PC-9 (cell line): Measurements from ENCODE around the gene MATCAP1. TPM values are rescaled to one million over a fixed set of nuclear protein-coding genes. Genes with fewer than 3 reads are reported as not detected.

Experiments used
- BruUV-seq: library from RNA; stranded (reverse); fragments of 400-500 nt; replicated peaks from 2 replicates; lab custom pipeline; 2021; lab: Mats Ljungman, UMichigan
- CTCF ChIA-PET: fragments of 300-600 bp; sonication (Branson Sonifier 250); formaldehyde crosslinking; loops from one replicate; lab custom pipeline; 2022; ENCODE audit warnings: antibody characterized with exemption; lab: Charles Lee
- POLR2A ChIA-PET: fragments of 300-600 bp; sonication (Branson Sonifier 250); formaldehyde crosslinking; loops from one replicate; lab custom pipeline; 2022; ENCODE audit warnings: antibody characterized with exemption; ENCODE audit not compliant: unreplicated experiment; lab: Charles Lee
- DNase-seq, 2 experiments: peaks; one replicate each; pipeline versions ENCODE4 v3.0.0 to v3.0.0-alpha.2; 2015 to 2022; ENCODE audit warnings: mixed read lengths in 1 of 2
- H2AFZ ChIP-seq: fragments of 200-600 bp; sonication (generic); 2 replicates; pipeline ENCODE4 v1.8.1; 2017; ENCODE audit warnings: antibody characterized with exemption
- H3F3A ChIP-seq: fragments of 200-600 bp; sonication (generic); 2 replicates; pipeline ENCODE4 v1.8.1; 2017; ENCODE audit warnings: antibody characterized with exemption, mild to moderate bottlenecking, low read depth; ENCODE audit not compliant: insufficient read depth
- H3K27ac ChIP-seq: fragments of 200-600 bp; sonication (generic); 2 replicates; pipeline ENCODE4 v1.6.1; 2016; ENCODE audit warnings: mixed run types
- H3K27me3 ChIP-seq: fragments of 200-600 bp; sonication (generic); 2 replicates; pipeline ENCODE4 v1.6.1; 2016; ENCODE audit warnings: low read depth, mixed run types; ENCODE audit not compliant: insufficient read depth
- H3K36me3 ChIP-seq: fragments of 200-600 bp; sonication (generic); 2 replicates; pipeline ENCODE4 v1.6.1; 2016; ENCODE audit warnings: low read depth, mixed run types
- H3K4me1 ChIP-seq: fragments of 200-600 bp; sonication (generic); replicated peaks from 2 replicates; pipeline ENCODE4 v1.6.1; 2016; ENCODE audit warnings: mixed run types; ENCODE audit not compliant: insufficient read depth
- H3K4me2 ChIP-seq: fragments of 200-600 bp; sonication (generic); 2 replicates; pipeline ENCODE4 v1.6.1; 2017; ENCODE audit warnings: mixed run types
- H3K4me3 ChIP-seq: fragments of 200-600 bp; sonication (generic); 2 replicates; pipeline ENCODE4 v1.6.1; 2016; ENCODE audit warnings: mixed run types
- H3K79me2 ChIP-seq: fragments of 200-600 bp; sonication (generic); 2 replicates; pipeline ENCODE4 v1.6.1; 2017; ENCODE audit warnings: low read depth, mixed run types
- H3K9me2 ChIP-seq: fragments of 200-600 bp; sonication (generic); 2 replicates; pipeline ENCODE4 v1.8.1; 2017; ENCODE audit warnings: mild to moderate bottlenecking; ENCODE audit not compliant: insufficient read depth
- H3K9me3 ChIP-seq: fragments of 200-600 bp; sonication (generic); 2 replicates; pipeline ENCODE4 v1.8.1; 2016; ENCODE audit warnings: low read depth; ENCODE audit not compliant: insufficient read depth
- H4K20me1 ChIP-seq: fragments of 200-600 bp; sonication (generic); 2 replicates; pipeline ENCODE4 v1.8.1; 2017; ENCODE audit not compliant: insufficient read depth
- EZH2 ChIP-seq: fragments of 200-600 bp; sonication (generic); IDR thresholded peaks from 2 replicates; pipeline ENCODE4 v1.8.0; 2017; ENCODE audit warnings: antibody characterized with exemption, low read depth
- intact Hi-C: fragments of 100-400 bp; cut with micrococcal nuclease; formaldehyde crosslinking; loops from one replicate; pipeline ENCODE4 v1.10.0; 2022; ENCODE audit not compliant: unreplicated experiment
- total RNA-seq: library from RNA; stranded (reverse); gene quantifications from 2 replicates; pipeline ENCODE4 v1.2.3, GENCODE V29; 2021
- TF ChIP-seq, protein P1 (sequence below): fragments of 200-600 bp; sonication (generic); conservative IDR thresholded peaks from 2 replicates; pipeline ENCODE4 v1.6.1; 2017; ENCODE audit warnings: mixed run types, antibody characterized with exemption, mild to moderate bottlenecking, moderate library complexity

The MATCAP1 gene
- total RNA-seq, 1 experiment from 2014 or later, result 24.6 TPM

DNA sequence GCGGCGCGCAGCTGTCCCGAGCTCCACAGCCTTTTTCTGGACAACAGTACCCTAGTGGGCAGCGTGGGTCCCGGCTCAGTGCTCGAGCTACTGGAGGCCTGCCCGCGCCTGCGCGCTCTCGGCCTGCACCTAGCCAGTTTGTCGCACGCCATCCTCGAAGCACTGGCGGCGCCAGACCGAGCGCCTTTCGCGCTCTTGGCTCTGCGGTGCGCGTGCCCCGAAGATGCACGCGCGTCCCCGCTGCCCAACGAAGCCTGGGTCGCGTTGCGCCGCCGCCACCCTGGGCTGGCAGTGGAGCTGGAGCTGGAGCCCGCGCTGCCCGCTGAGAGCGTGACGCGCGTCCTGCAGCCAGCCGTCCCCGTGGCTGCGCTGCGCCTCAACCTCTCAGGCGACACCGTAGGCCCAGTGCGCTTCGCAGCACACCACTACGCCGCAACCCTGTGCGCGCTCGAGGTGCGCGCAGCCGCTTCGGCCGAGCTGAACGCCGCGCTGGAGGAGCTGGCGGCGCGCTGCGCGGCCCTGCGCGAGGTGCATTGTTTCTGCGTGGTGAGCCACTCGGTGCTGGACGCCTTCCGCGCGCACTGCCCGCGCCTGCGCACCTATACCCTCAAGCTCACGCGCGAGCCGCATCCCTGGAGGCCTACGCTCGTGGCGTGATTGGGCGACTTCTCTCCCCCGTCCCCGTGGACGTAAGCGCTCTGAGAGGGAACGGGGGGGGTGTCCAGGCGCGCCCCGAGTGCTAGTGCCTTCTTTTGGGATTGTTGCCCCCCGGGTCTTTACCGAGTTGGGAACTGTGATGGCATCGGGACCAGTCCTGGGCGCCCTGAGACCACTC, 20.4 kb downstream of the MATCAP1 start:
- H3K27ac ChIP-seq, result no peak overlapping the region
- H3K4me2 ChIP-seq, result no peak overlapping the region
- POLR2A ChIA-PET, result no interaction called here
- no peaks in the 10 kb centered on the region for H3K27me3 ChIP-seq
- H3K4me1 ChIP-seq, result peaks cover 5% of the 10 kb centered on the region
- H4K20me1 ChIP-seq, result no peaks in the 10 kb centered on the region
- H3F3A ChIP-seq, result peaks cover 9% of the 10 kb centered on the region; the same call in 1 of the 2 replicates
- H2AFZ ChIP-seq, result no peak overlapping the region
- no peaks in the 10 kb centered on the region for H3K36me3 ChIP-seq
- TF ChIP-seq EZH2, result no peak
- TF ChIP-seq, protein P1, sequence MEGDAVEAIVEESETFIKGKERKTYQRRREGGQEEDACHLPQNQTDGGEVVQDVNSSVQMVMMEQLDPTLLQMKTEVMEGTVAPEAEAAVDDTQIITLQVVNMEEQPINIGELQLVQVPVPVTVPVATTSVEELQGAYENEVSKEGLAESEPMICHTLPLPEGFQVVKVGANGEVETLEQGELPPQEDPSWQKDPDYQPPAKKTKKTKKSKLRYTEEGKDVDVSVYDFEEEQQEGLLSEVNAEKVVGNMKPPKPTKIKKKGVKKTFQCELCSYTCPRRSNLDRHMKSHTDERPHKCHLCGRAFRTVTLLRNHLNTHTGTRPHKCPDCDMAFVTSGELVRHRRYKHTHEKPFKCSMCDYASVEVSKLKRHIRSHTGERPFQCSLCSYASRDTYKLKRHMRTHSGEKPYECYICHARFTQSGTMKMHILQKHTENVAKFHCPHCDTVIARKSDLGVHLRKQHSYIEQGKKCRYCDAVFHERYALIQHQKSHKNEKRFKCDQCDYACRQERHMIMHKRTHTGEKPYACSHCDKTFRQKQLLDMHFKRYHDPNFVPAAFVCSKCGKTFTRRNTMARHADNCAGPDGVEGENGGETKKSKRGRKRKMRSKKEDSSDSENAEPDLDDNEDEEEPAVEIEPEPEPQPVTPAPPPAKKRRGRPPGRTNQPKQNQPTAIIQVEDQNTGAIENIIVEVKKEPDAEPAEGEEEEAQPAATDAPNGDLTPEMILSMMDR, result no peak
- intact Hi-C loops, result no loop called here
- peaks cover 9% of the 10 kb centered on the region for H3K79me2 ChIP-seq
- BruUV-seq, result no TSS peak
- no peaks in the 10 kb centered on the region for H3K9me3 ChIP-seq
- H3K4me3 ChIP-seq, result no peak overlapping the region
- no peak for DNase-seq
- CTCF ChIA-PET, result no interaction called here
- no peaks in the 10 kb centered on the region for H3K9me2 ChIP-seq

DNA sequence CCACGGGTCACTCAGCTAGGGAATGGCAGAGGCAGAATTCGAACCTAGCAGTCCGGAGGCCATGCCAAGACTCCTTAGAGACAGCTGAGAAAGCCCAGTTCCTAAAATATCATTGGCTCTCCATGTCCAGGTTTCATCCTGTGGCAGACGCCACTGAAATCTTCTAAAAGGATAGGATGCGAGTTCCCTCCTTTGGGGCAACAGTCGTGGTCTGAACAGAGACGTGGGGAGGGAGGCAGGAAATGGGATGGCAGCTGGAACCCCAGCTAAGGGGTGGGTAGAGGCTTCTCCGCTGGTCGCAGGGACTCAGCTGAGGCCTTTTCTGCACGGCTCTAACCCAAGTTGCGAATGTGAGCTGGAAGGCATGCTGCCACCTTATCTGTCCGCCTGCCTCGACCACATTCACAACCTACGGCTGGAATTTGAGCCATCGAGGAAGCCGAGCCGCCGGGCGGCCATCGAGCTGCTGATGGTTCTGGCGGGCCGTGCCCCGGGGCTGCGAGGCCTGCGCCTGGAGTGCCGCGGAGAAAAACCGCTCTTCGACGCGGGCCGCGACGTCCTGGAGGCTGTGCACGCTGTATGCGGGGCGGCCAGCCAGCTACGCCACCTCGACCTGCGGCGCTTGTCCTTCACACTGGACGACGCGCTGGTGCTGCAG, 21.1 kb downstream of the MATCAP1 start:
- Histone ChIP-seq H3K4me2 (no peak overlapping the region), H3K4me1 (peaks cover 9% of the 10 kb centered on the region), H3K9me3 (no peaks in the 10 kb centered on the region), H3K36me3 (no peaks in the 10 kb centered on the region), H3K4me3 (no peak overlapping the region), H3K79me2 (peaks cover 9% of the 10 kb centered on the region), H3K27me3 (no peaks in the 10 kb centered on the region), H4K20me1 (no peaks in the 10 kb centered on the region), H3K27ac (no peak overlapping the region), H3K9me2 (no peaks in the 10 kb centered on the region), H3F3A (peaks cover 17% of the 10 kb centered on the region; the same call in 1 of the 2 replicates), H2AFZ (no peak overlapping the region)
- DNase-seq, result no peak
- POLR2A ChIA-PET, result no interaction called here
- CTCF ChIA-PET, result no interaction called here
- intact Hi-C loops, result no loop called here
- BruUV-seq, result no TSS peak
- no peak for TF ChIP-seq EZH2
- TF ChIP-seq, protein P1, result no peak

DNA sequence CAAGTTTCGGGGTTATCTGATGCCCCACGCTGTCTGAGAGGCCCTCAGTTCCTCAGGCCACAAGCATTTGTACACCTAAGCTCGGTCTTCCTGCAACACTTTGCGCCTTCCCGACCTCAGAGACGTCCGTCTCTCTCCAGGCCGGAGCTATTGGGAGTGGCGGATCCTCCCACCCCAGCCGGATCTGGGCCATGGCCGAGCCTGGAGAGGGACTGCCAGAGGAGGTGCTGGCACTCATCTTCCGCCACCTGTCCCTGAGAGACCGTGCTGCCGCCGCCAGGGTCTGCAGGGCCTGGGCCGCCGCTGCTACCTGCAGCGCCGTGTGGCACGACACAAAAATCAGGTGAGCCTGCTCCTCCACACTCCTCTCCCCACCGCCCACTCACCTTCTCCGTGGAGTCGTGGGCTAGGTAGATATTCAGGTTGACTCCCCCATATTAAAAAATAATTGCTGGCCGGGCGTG, 22.1 kb downstream of the MATCAP1 start:
- no peak for DNase-seq
- POLR2A ChIA-PET, result no interaction called here
- no TSS peak for BruUV-seq
- Histone ChIP-seq H3K4me1 (peaks cover 9% of the 10 kb centered on the region), H3K9me2 (no peaks in the 10 kb centered on the region), H3K4me2 (peak overlapping the region; percentile 74), H3F3A (peaks cover 21% of the 10 kb centered on the region; the same call in 1 of the 2 replicates), H3K27ac (no peak overlapping the region), H4K20me1 (no peaks in the 10 kb centered on the region), H3K4me3 (peak overlapping the region; percentile 66; the same call in 1 of the 2 replicates), H3K36me3 (no peaks in the 10 kb centered on the region), H3K79me2 (peaks cover 9% of the 10 kb centered on the region), H3K27me3 (no peaks in the 10 kb centered on the region), H3K9me3 (no peaks in the 10 kb centered on the region), H2AFZ (no peak overlapping the region)
- TF ChIP-seq, protein P1, result no peak
- no peak for TF ChIP-seq EZH2
- intact Hi-C loops, result loop anchor here (1.0 kb wide), 1 partner anchor 12 kb away; no protein-coding TSS in a partner anchor
- CTCF ChIA-PET, result no interaction called here
